Fibroblast of mammary gland (primary cell): ENCODE data around the gene ILDR2.

Source experiments
- DNase-seq: peaks from one replicate; pipeline ENCODE4 v3.0.0-alpha.2; 2010; ENCODE audit warnings: low read depth
- H3K4me3 ChIP-seq: 2 replicates; pipeline ENCODE4 v1.5.1; 2011; ENCODE audit warnings: low read depth, mild to moderate bottlenecking, low read length, moderate library complexity; ENCODE audit not compliant: control insufficient read depth
- TF ChIP-seq, protein P1 (sequence below): conservative IDR thresholded peaks from 2 replicates; pipeline ENCODE4 v1.5.1; 2011; ENCODE audit warnings: low read depth, low read length, inconsistent platforms; ENCODE audit not compliant: control insufficient read depth, insufficient read depth

Gene ILDR2, protein sequence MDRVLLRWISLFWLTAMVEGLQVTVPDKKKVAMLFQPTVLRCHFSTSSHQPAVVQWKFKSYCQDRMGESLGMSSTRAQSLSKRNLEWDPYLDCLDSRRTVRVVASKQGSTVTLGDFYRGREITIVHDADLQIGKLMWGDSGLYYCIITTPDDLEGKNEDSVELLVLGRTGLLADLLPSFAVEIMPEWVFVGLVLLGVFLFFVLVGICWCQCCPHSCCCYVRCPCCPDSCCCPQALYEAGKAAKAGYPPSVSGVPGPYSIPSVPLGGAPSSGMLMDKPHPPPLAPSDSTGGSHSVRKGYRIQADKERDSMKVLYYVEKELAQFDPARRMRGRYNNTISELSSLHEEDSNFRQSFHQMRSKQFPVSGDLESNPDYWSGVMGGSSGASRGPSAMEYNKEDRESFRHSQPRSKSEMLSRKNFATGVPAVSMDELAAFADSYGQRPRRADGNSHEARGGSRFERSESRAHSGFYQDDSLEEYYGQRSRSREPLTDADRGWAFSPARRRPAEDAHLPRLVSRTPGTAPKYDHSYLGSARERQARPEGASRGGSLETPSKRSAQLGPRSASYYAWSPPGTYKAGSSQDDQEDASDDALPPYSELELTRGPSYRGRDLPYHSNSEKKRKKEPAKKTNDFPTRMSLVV

DNA sequence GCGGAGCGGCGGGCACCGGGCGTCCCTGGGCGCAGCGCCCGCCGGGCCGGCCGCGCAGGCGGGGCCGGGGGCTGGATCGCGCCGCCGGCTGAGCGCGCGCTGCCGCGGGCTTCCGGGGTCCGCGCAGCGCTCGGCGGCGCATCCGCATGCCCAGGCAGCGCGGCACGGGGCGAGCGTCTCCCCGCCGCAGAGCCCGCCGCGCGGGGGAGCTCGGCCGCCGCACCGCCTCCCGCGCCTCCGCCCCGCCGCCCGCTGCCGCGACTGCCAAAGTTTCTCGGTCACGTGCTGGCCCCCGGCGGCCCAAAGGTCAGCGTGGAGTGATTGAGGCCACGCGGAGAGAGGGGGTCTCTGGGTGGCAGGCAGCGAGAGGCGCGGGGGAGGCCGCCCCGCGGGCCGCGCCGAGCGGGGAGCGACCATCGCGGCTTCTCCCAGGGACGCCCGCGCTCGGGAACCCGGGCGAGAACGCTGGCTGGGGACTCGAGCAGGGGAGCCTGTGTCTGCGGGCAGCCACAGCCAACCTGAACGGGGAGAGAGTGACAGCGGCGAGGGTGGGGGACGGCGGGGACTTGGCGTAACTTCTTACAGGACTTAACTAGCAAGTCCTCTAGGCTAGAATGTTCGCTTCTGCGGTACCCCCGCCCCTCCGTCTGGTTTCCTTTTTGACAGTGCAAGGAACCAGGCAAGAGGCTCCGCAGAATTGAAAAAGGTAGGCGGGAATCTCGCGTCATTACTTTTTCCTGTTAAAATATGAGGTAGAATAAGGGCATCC is at the start of gene ILDR2:
TSS of gene ILDR2 (minus strand) at position 180 of the 769 bp plus-strand sequence. CDS start 272 bp downstream, outside the sequence.
- TF ChIP-seq, protein P1, sequence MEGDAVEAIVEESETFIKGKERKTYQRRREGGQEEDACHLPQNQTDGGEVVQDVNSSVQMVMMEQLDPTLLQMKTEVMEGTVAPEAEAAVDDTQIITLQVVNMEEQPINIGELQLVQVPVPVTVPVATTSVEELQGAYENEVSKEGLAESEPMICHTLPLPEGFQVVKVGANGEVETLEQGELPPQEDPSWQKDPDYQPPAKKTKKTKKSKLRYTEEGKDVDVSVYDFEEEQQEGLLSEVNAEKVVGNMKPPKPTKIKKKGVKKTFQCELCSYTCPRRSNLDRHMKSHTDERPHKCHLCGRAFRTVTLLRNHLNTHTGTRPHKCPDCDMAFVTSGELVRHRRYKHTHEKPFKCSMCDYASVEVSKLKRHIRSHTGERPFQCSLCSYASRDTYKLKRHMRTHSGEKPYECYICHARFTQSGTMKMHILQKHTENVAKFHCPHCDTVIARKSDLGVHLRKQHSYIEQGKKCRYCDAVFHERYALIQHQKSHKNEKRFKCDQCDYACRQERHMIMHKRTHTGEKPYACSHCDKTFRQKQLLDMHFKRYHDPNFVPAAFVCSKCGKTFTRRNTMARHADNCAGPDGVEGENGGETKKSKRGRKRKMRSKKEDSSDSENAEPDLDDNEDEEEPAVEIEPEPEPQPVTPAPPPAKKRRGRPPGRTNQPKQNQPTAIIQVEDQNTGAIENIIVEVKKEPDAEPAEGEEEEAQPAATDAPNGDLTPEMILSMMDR, result no peak
- DNase-seq, result peak; percentile 9
- H3K4me3 ChIP-seq, result peak within 1 kb of the TSS; percentile 37

DNA sequence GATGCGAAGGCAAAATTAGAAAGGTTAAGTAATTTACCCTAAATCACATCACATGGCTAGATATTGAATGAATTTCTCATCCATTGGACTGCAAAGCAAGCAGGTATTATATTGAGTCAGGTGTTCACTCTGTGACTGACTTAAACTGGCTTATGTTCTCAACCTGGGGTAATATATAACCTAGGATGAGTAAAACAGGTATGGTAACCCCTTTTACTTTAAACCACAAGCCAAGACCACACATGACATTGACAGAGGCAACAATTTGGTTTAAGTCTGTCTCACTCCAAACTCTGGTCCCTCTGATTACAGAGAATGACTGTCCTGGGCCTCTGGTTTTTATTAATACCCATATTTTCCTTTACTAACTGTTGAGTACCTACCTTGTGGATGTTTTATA is 47.0 kb upstream of the ILDR2 start:
- no peak overlapping the region for H3K4me3 ChIP-seq
- TF ChIP-seq, protein P1, result no peak
- no peak for DNase-seq

DNA sequence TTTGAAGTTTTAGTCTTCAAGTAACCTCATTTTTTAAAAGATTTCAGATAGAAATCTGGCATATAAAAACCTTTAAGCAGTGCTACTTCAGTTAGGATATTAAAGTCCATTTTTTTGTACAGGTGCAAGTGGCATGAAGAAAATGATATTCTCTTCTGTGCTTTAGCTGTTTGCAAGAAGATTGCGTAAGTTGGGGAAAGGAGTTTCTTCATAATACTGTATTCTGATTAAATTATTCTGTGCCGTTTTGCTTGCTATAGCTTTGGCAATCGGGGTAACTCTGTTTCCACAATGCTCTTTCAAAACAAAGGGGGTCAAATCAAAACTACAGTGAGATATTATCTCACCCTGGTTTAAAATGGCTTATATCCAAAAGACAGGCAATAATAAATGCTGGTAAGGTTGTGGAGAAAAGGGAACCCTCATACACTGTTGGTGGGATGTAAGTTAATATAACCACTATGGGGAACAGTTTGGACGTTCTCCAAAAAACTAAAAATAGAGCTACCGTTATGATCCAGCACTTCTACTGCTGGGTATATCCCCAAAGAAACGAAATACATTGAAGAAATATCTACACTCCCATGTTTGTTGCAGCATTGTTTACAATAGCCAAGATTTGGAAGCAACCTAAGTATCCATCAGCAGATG is 40.9 kb upstream of the ILDR2 start:
- no peak overlapping the region for H3K4me3 ChIP-seq
- DNase-seq, result no peak
- TF ChIP-seq, protein P1, result no peak

DNA sequence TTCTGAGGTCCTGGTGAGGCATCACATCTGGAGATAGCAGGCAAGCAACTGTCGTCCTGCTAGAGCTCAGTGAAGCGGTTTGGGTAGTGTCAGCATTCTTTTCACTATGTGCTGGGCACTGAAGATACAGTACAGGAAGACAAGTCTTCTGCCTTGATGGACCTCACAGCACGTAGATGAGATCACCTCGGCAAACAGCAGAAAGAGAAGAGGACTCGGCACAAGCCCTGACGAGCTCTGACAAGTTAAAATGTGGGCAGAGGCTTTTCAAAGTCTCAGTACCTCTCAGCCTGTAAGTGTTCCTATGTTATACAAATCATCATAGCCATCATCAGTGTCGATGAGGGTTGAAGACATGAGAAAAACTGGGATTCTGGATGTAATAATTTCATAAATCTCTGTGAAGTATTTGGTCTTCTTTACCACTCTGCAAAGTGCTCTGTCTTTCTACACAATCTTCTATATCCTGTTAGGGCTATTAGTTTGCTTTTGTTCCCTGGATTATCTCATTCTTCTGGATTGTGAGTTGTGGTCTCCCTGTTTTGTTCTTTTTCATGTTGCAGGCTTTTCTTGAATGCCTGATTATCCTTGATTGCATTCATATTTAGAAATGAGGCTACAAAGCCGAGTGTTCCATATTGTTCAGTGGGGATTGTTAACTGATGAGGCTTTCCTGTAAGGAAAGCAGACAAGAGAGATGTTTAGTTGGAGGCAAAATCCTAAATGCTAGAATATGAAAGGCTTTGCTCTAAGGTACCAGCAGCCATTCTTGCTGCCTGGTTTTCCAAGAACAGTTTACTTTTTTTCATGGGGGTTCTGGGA is 38.0 kb upstream of the ILDR2 start:
- no peak for DNase-seq
- TF ChIP-seq, protein P1, result no peak
- H3K4me3 ChIP-seq, result no peak overlapping the region

DNA sequence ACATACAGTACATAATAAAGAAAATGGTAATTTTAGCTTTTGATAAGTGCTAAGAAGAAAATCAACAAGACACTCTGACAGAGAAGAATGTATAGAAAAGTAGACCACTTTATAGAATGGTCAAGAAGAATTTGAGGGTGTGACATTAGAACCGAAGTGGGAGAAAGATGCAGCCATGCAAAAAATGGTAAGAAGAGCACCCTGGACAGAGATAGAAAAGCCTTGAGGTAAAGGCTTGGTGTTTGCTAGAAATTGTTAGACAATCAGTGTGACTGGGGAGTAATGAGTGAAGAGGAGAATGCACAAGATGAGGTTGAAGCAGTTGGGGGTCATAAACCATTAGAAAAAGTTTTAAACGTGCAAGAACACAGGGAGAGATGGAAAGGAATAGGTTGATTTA is 37.2 kb upstream of the ILDR2 start:
- TF ChIP-seq, protein P1, result no peak
- no peak overlapping the region for H3K4me3 ChIP-seq
- no peak for DNase-seq

DNA sequence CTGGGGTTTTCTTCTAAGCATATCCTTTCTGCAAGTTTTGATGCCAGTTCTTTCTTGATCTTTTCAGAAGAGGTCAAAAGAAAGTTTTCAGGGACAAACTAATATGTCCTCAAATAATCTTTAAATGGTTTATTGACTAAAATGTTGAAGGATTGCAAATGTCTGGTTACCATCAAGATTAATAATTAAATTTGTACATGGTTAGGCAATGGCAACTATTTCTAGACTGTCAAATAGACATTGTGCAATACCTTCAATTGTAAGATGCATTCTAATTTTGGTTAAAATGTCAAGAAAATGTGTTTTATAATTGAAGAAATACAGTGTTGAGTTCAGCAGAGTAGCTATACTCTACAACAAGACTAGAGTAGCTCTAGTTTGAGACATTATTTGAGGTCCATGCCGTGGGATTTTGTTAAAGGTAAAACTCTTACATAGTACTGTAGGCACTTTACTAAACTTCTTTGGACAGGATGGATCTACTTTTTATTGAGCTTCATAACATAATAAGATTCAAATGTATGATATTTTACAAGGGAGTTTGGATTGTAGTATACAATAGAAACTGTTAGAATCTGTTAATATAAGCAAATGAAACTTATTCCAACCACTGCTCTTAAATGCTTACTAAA is 36.3 kb upstream of the ILDR2 start:
- no peak overlapping the region for H3K4me3 ChIP-seq
- TF ChIP-seq, protein P1, result no peak
- DNase-seq, result no peak
